PC-9 (cell line): Measurements from ENCODE around the gene LRRC55. TPM values are rescaled to one million over a fixed set of nuclear protein-coding genes. Genes with fewer than 3 reads are reported as not detected.

Experiments
- BruUV-seq: library from RNA; stranded (reverse); fragments of 400-500 nt; replicated peaks from 2 replicates; lab custom pipeline; 2021; lab: Mats Ljungman, UMichigan
- CTCF ChIA-PET: fragments of 300-600 bp; sonication (Branson Sonifier 250); formaldehyde crosslinking; loops from one replicate; lab custom pipeline; 2022; ENCODE audit warnings: antibody characterized with exemption; lab: Charles Lee
- POLR2A ChIA-PET: fragments of 300-600 bp; sonication (Branson Sonifier 250); formaldehyde crosslinking; loops from one replicate; lab custom pipeline; 2022; ENCODE audit warnings: antibody characterized with exemption; ENCODE audit not compliant: unreplicated experiment; lab: Charles Lee
- DNase-seq, 2 experiments: peaks; one replicate each; pipeline versions ENCODE4 v3.0.0 to v3.0.0-alpha.2; 2015 to 2022; ENCODE audit warnings: mixed read lengths in 1 of 2
- H2AFZ ChIP-seq: fragments of 200-600 bp; sonication (generic); 2 replicates; pipeline ENCODE4 v1.8.1; 2017; ENCODE audit warnings: antibody characterized with exemption
- H3F3A ChIP-seq: fragments of 200-600 bp; sonication (generic); 2 replicates; pipeline ENCODE4 v1.8.1; 2017; ENCODE audit warnings: antibody characterized with exemption, mild to moderate bottlenecking, low read depth; ENCODE audit not compliant: insufficient read depth
- H3K27ac ChIP-seq: fragments of 200-600 bp; sonication (generic); 2 replicates; pipeline ENCODE4 v1.6.1; 2016; ENCODE audit warnings: mixed run types
- H3K27me3 ChIP-seq: fragments of 200-600 bp; sonication (generic); 2 replicates; pipeline ENCODE4 v1.6.1; 2016; ENCODE audit warnings: low read depth, mixed run types; ENCODE audit not compliant: insufficient read depth
- H3K36me3 ChIP-seq: fragments of 200-600 bp; sonication (generic); 2 replicates; pipeline ENCODE4 v1.6.1; 2016; ENCODE audit warnings: low read depth, mixed run types
- H3K4me1 ChIP-seq: fragments of 200-600 bp; sonication (generic); replicated peaks from 2 replicates; pipeline ENCODE4 v1.6.1; 2016; ENCODE audit warnings: mixed run types; ENCODE audit not compliant: insufficient read depth
- H3K4me2 ChIP-seq: fragments of 200-600 bp; sonication (generic); 2 replicates; pipeline ENCODE4 v1.6.1; 2017; ENCODE audit warnings: mixed run types
- H3K4me3 ChIP-seq: fragments of 200-600 bp; sonication (generic); 2 replicates; pipeline ENCODE4 v1.6.1; 2016; ENCODE audit warnings: mixed run types
- H3K79me2 ChIP-seq: fragments of 200-600 bp; sonication (generic); 2 replicates; pipeline ENCODE4 v1.6.1; 2017; ENCODE audit warnings: low read depth, mixed run types
- H3K9me2 ChIP-seq: fragments of 200-600 bp; sonication (generic); 2 replicates; pipeline ENCODE4 v1.8.1; 2017; ENCODE audit warnings: mild to moderate bottlenecking; ENCODE audit not compliant: insufficient read depth
- H3K9me3 ChIP-seq: fragments of 200-600 bp; sonication (generic); 2 replicates; pipeline ENCODE4 v1.8.1; 2016; ENCODE audit warnings: low read depth; ENCODE audit not compliant: insufficient read depth
- H4K20me1 ChIP-seq: fragments of 200-600 bp; sonication (generic); 2 replicates; pipeline ENCODE4 v1.8.1; 2017; ENCODE audit not compliant: insufficient read depth
- EZH2 ChIP-seq: fragments of 200-600 bp; sonication (generic); IDR thresholded peaks from 2 replicates; pipeline ENCODE4 v1.8.0; 2017; ENCODE audit warnings: antibody characterized with exemption, low read depth
- intact Hi-C: fragments of 100-400 bp; cut with micrococcal nuclease; formaldehyde crosslinking; loops from one replicate; pipeline ENCODE4 v1.10.0; 2022; ENCODE audit not compliant: unreplicated experiment
- total RNA-seq: library from RNA; stranded (reverse); gene quantifications from 2 replicates; pipeline ENCODE4 v1.2.3, GENCODE V29; 2021
- TF ChIP-seq, protein P1 (sequence below): fragments of 200-600 bp; sonication (generic); conservative IDR thresholded peaks from 2 replicates; pipeline ENCODE4 v1.6.1; 2017; ENCODE audit warnings: mixed run types, antibody characterized with exemption, mild to moderate bottlenecking, moderate library complexity

LRRC55 gene
- total RNA-seq, 1 experiment from 2014 or later = not detected

DNA sequence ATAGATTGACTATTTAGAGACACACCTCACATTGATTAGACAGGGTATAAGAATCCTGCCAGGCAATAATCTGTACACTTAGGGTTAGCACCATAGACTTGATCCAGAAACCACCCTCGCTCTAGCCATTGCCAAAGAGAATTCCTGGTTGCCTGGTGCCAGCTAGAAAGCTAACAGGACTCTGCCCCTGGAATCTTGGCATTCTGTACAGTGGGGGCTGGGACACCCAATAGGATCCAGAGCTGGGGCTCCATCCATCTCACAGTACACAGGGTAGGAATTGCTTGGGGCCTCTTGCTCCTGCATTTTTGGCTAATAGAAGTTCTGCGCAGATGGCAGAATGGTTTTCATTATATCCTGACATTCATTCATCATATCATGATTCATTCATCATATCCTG is 58.3 kb downstream of the LRRC55 start:
- intact Hi-C loops = loop anchor here (10.0 kb wide), 1 partner anchor 615 kb away; no protein-coding TSS in a partner anchor
- CTCF ChIA-PET = no interaction called here
- BruUV-seq = no TSS peak

DNA sequence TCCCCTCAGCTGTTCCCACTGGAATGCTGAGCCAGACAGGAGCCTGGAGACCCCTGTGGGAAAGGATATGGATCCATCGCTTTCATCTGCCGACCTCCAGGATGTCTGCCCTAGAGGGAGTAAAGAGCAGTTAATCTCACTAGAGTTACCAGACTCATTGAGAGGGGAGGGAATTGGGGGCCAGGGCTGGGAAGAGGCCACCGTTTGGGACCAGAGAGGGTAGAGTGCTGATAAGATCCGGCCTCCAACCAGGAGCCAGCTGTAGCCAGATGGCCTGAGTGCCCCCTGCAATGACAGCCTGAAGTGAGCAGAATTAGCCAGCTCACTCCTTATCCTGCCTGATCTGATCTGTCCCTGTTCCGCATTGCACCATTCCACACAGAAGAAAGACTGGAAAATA is 59.0 kb downstream of the LRRC55 start:
- no peaks in the 10 kb centered on the region for H3K9me2 ChIP-seq
- no peaks in the 10 kb centered on the region for H3K79me2 ChIP-seq
- DNase-seq = no peak
- H3F3A ChIP-seq = no peaks in the 10 kb centered on the region
- intact Hi-C loops = loop anchor here (10.0 kb wide), 1 partner anchor 616 kb away; no protein-coding TSS in a partner anchor
- H3K36me3 ChIP-seq = no peaks in the 10 kb centered on the region
- no peaks in the 10 kb centered on the region for H3K4me1 ChIP-seq
- peaks cover 8% of the 10 kb centered on the region; the same call in 1 of the 2 replicates for H3K27me3 ChIP-seq
- no peaks in the 10 kb centered on the region for H4K20me1 ChIP-seq
- no peak overlapping the region for H2AFZ ChIP-seq
- H3K4me3 ChIP-seq = no peak overlapping the region
- no TSS peak for BruUV-seq
- no peak overlapping the region for H3K27ac ChIP-seq
- H3K9me3 ChIP-seq = no peaks in the 10 kb centered on the region
- CTCF ChIA-PET = no interaction called here
- POLR2A ChIA-PET = no interaction called here
- TF ChIP-seq EZH2 = no peak
- TF ChIP-seq, protein P1, sequence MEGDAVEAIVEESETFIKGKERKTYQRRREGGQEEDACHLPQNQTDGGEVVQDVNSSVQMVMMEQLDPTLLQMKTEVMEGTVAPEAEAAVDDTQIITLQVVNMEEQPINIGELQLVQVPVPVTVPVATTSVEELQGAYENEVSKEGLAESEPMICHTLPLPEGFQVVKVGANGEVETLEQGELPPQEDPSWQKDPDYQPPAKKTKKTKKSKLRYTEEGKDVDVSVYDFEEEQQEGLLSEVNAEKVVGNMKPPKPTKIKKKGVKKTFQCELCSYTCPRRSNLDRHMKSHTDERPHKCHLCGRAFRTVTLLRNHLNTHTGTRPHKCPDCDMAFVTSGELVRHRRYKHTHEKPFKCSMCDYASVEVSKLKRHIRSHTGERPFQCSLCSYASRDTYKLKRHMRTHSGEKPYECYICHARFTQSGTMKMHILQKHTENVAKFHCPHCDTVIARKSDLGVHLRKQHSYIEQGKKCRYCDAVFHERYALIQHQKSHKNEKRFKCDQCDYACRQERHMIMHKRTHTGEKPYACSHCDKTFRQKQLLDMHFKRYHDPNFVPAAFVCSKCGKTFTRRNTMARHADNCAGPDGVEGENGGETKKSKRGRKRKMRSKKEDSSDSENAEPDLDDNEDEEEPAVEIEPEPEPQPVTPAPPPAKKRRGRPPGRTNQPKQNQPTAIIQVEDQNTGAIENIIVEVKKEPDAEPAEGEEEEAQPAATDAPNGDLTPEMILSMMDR = no peak
- no peak overlapping the region for H3K4me2 ChIP-seq

More for the DNA sequence above, 58.3 kb downstream of the LRRC55 start:
- Histone ChIP-seq H3K4me3 (no peak overlapping the region), H3K4me2 (no peak overlapping the region), H3K36me3 (no peaks in the 10 kb centered on the region), H2AFZ (no peak overlapping the region), H3F3A (no peaks in the 10 kb centered on the region), H3K79me2 (no peaks in the 10 kb centered on the region), H3K4me1 (no peaks in the 10 kb centered on the region), H3K27me3 (peaks cover 10% of the 10 kb centered on the region; the same call in 1 of the 2 replicates), H4K20me1 (no peaks in the 10 kb centered on the region), H3K27ac (no peak overlapping the region), H3K9me2 (no peaks in the 10 kb centered on the region), H3K9me3 (no peaks in the 10 kb centered on the region)
- TF ChIP-seq EZH2 = no peak
- TF ChIP-seq, protein P1 = no peak
- POLR2A ChIA-PET = interaction anchor here (0.5 kb wide), 1 partner anchor 38 kb away, joined by 4 read pairs; no protein-coding TSS in a partner anchor
- DNase-seq = no peak

Other genes starting within 250 kb of the LRRC55 start
- not detected in 2 replicates for gene OR5AK2, start 193.0 kb upstream of the LRRC55 start, total RNA-seq
- not detected in 2 replicates for gene APLNR, start 55.3 kb downstream of the LRRC55 start, total RNA-seq
- 181 and 218 TPM in 2 replicates for gene TNKS1BP1, start 143.0 kb downstream of the LRRC55 start, total RNA-seq
- gene SSRP1, start 153.9 kb downstream of the LRRC55 start, total RNA-seq = 286 and 290 TPM in 2 replicates
- gene P2RX3, start 156.4 kb downstream of the LRRC55 start, total RNA-seq = not detected in 2 replicates
- gene PRG3, start 199.2 kb downstream of the LRRC55 start, total RNA-seq = not detected in 2 replicates
- not detected in 2 replicates for gene PRG2, start 208.7 kb downstream of the LRRC55 start, total RNA-seq
- 35.7 and 41.3 TPM in 2 replicates for gene SLC43A3, start 245.2 kb downstream of the LRRC55 start, total RNA-seq